WTC11 (cell line): ENCODE data around the gene CLCF1. TPM values are rescaled to one million over a fixed set of nuclear protein-coding genes. Genes with fewer than 3 reads are reported as not detected.

Source experiments
- ATAC-seq: fragments of 200-7000 bp; cut with Tn5 transposase; 2 replicates; pipeline ENCODE4 v1.10.0; 2021; ENCODE audit warnings: mild to moderate bottlenecking, moderate library complexity
- CTCF ChIA-PET: fragments of 300-600 bp; sonication (Branson Sonifier 250); formaldehyde crosslinking; loops from one replicate; lab custom pipeline; 2021; ENCODE audit warnings: antibody characterized with exemption; lab: Charles Lee
- POLR2A ChIA-PET: fragments of 350-600 bp; sonication (Branson Sonifier 250); formaldehyde crosslinking; loops from one replicate; lab custom pipeline; 2021; ENCODE audit warnings: antibody characterized with exemption; lab: Charles Lee
- DNase-seq: peaks from one replicate; pipeline ENCODE4 v3.0.0; 2021; ENCODE audit warnings: low spot score
- H3K27ac Mint-ChIP-seq: 2 replicates; pipeline ENCODE4 v1.8.0; 2021; ENCODE audit warnings: mixed read lengths
- H3K27me3 Mint-ChIP-seq: 2 replicates; pipeline ENCODE4 v1.8.0; 2021; ENCODE audit warnings: low read depth, mild to moderate bottlenecking, moderate library complexity, mixed read lengths
- H3K36me3 Mint-ChIP-seq: 2 replicates; pipeline ENCODE4 v1.8.0; 2021; ENCODE audit warnings: mixed read lengths
- H3K4me1 Mint-ChIP-seq: 2 replicates; pipeline ENCODE4 v1.8.0; 2022; ENCODE audit warnings: mixed read lengths
- H3K4me3 Mint-ChIP-seq: 2 replicates; pipeline ENCODE4 v1.8.0; 2021; ENCODE audit warnings: mild to moderate bottlenecking, moderate library complexity, mixed read lengths
- H3K9me3 Mint-ChIP-seq: 2 replicates; pipeline ENCODE4 v1.8.0; 2021; ENCODE audit warnings: mixed read lengths
- AFF4 ChIP-seq: sonication (generic); formaldehyde crosslinking; IDR thresholded peaks from 2 replicates; pipeline ENCODE4 v1.8.1; 2023; ENCODE audit warnings: mild to moderate bottlenecking, missing genetic modification reagents, borderline replicate concordance
- CBFB ChIP-seq: sonication (generic); formaldehyde crosslinking; IDR thresholded peaks from 2 replicates; pipeline ENCODE4 v1.8.1; 2022; ENCODE audit warnings: mild to moderate bottlenecking, low read depth, missing genetic modification reagents
- ELF4 ChIP-seq: sonication (generic); formaldehyde crosslinking; IDR thresholded peaks from 2 replicates; pipeline ENCODE4 v1.8.1; 2022; ENCODE audit warnings: low read depth, mild to moderate bottlenecking, moderate library complexity, missing genetic modification reagents
- EMX1 ChIP-seq: fragments of 250-450 bp; sonication (Bioruptor Pico); IDR thresholded peaks from 2 replicates; pipeline ENCODE4 v1.8.0; 2021; ENCODE audit warnings: mild to moderate bottlenecking
- ESRRA ChIP-seq: sonication (generic); formaldehyde crosslinking; IDR thresholded peaks from 2 replicates; pipeline ENCODE4 v1.8.1; 2022; ENCODE audit warnings: mild to moderate bottlenecking, missing genetic modification reagents, borderline replicate concordance
- FOXK1 ChIP-seq: sonication (generic); formaldehyde crosslinking; IDR thresholded peaks from 2 replicates; pipeline ENCODE4 v1.8.0; 2022; ENCODE audit warnings: mild to moderate bottlenecking, moderate library complexity, missing genetic modification reagents
- FOXP1 ChIP-seq: sonication (generic); formaldehyde crosslinking; IDR thresholded peaks from 2 replicates; pipeline ENCODE4 v1.8.0; 2022; ENCODE audit warnings: missing genetic modification reagents, mild to moderate bottlenecking, moderate library complexity, borderline replicate concordance
- MYBL2 ChIP-seq: sonication (generic); formaldehyde crosslinking; IDR thresholded peaks from 2 replicates; pipeline ENCODE4 v1.8.1; 2023; ENCODE audit warnings: mild to moderate bottlenecking, moderate library complexity, missing genetic modification reagents
- NFYB ChIP-seq: sonication (generic); formaldehyde crosslinking; conservative IDR thresholded peaks from 2 replicates; pipeline ENCODE4 v1.8.0; 2022; ENCODE audit warnings: low read depth, missing genetic modification reagents
- NR3C1 ChIP-seq: sonication (generic); formaldehyde crosslinking; conservative IDR thresholded peaks from 2 replicates; pipeline ENCODE4 v1.8.1; 2023; ENCODE audit warnings: low read depth, mild to moderate bottlenecking, missing genetic modification reagents
- RELA ChIP-seq: sonication (generic); formaldehyde crosslinking; IDR thresholded peaks from 2 replicates; pipeline ENCODE4 v1.8.1; 2022; ENCODE audit warnings: missing genetic modification reagents, mild to moderate bottlenecking, borderline replicate concordance
- ZNF219 ChIP-seq: sonication (generic); formaldehyde crosslinking; IDR thresholded peaks from 2 replicates; pipeline ENCODE4 v1.8.0; 2023; ENCODE audit warnings: missing genetic modification reagents, mild to moderate bottlenecking, borderline replicate concordance
- ZNF317 ChIP-seq: sonication (generic); formaldehyde crosslinking; IDR thresholded peaks from 2 replicates; pipeline ENCODE4 v1.8.1; 2023; ENCODE audit warnings: low read depth, mild to moderate bottlenecking, moderate library complexity, missing genetic modification reagents, borderline replicate concordance
- ZNF512 ChIP-seq: sonication (generic); formaldehyde crosslinking; IDR thresholded peaks from 2 replicates; pipeline ENCODE4 v1.8.1; 2022; ENCODE audit warnings: missing genetic modification reagents, borderline replicate concordance
- total RNA-seq: library from RNA; stranded (reverse); gene quantifications from 3 replicates; pipeline ENCODE4 v1.2.3, GENCODE V29; 2021
- TF ChIP-seq, protein P1 (sequence below): sonication (generic); formaldehyde crosslinking; IDR thresholded peaks from 2 replicates; pipeline ENCODE4 v1.8.1; 2023; ENCODE audit warnings: mild to moderate bottlenecking, missing genetic modification reagents, moderate library complexity
- TF ChIP-seq, protein P2 (sequence below): sonication (generic); formaldehyde crosslinking; conservative IDR thresholded peaks from 2 replicates; pipeline ENCODE4 v1.8.1; 2023; ENCODE audit warnings: mild to moderate bottlenecking, low read depth, missing genetic modification reagents, moderate library complexity
- TF ChIP-seq, protein P3 (sequence below): fragments of 250-450 bp; sonication (Bioruptor Pico); IDR thresholded peaks from 2 replicates; pipeline ENCODE4 v1.9.0; 2021; ENCODE audit warnings: mild to moderate bottlenecking
- TF ChIP-seq, protein P4 (sequence below): fragments of 250-450 bp; sonication (Bioruptor Pico); conservative IDR thresholded peaks from 2 replicates; pipeline ENCODE4 v1.9.0; 2021; ENCODE audit warnings: mild to moderate bottlenecking

CLCF1 gene
- total RNA-seq, 1 experiment from 2014 or later, result 0.92 TPM

DNA sequence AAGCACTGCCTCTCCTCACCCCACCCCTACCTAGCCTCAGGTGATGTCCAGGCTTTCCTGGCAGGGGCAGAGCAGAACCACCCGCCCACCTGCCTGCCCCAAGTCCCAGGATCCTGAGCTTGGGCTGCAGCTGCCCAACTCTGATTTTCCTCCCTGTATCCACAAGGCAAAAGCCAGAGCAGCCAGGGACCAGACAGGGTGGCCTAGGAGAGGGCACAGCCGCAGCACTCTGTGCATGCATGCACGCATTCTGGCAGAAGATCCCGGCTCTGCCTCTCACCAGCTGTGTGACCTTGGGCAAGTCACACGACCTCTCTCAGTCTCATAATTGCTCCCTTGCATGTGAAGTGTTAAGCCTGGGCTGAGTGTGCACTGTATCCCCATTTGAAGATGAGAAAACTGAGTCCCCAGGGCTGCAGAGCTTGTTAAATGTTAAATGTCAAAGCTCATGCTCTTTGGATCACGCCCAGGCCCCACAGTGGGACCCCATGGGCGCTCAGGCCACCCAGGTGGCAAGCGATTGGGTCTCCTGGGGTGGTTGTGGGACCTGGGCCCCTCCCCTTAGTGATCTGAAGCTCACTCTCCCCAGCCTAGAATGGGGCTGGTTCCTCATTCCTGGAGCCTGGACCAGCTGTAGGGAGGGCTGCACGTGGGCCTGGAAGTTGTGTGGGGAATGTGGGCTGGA, 39.2 kb upstream of the CLCF1 start (continued):
- TF ChIP-seq FOXP1 (CRISPR knock-in tag) (no peak), MYBL2 (CRISPR knock-in tag) (no peak), ZNF219 (no peak)
- TF ChIP-seq, protein P1, sequence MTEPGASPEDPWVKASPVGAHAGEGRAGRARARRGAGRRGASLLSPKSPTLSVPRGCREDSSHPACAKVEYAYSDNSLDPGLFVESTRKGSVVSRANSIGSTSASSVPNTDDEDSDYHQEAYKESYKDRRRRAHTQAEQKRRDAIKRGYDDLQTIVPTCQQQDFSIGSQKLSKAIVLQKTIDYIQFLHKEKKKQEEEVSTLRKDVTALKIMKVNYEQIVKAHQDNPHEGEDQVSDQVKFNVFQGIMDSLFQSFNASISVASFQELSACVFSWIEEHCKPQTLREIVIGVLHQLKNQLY (CRISPR knock-in tag), result no peak
- TF ChIP-seq, all 79 proteins: peak for 0

- no peak overlapping the region for H3K4me3 Mint-ChIP-seq
- CTCF ChIA-PET, result interaction anchor here (3.6 kb wide), 1 partner anchor 10 kb away, joined by 22 read pairs; the partner anchor contains the start of gene PPP1CA
These were observed 38.4 kb upstream of the CLCF1 start for GRCh38 chr11:67411785-67412152.

GRCh38 chr11:67410984-67411784, 37.8 kb upstream of the CLCF1 start:
- Mint-ChIP-seq H3K27ac (no peak overlapping the region), H3K27me3 (peaks cover 21% of the 10 kb centered on the region), H3K9me3 (no peaks in the 10 kb centered on the region), H3K4me3 (no peak overlapping the region), H3K4me1 (peaks cover 19% of the 10 kb centered on the region), H3K36me3 (no peaks in the 10 kb centered on the region)
- ATAC-seq (no peak), DNase-seq (no peak)
- ChIA-PET POLR2A (no interaction called here), CTCF (no interaction called here)
- no peak for TF ChIP-seq EMX1 (CRISPR knock-in tag)
- TF ChIP-seq AFF4 (CRISPR knock-in tag), result no peak
- no peak for TF ChIP-seq NFYB
- no peak for TF ChIP-seq ELF4
- TF ChIP-seq NR3C1 (CRISPR knock-in tag), result no peak
- TF ChIP-seq RELA, result no peak
- no peak for TF ChIP-seq ESRRA
- TF ChIP-seq FOXK1 (CRISPR knock-in tag), result no peak
- TF ChIP-seq, protein P2, sequence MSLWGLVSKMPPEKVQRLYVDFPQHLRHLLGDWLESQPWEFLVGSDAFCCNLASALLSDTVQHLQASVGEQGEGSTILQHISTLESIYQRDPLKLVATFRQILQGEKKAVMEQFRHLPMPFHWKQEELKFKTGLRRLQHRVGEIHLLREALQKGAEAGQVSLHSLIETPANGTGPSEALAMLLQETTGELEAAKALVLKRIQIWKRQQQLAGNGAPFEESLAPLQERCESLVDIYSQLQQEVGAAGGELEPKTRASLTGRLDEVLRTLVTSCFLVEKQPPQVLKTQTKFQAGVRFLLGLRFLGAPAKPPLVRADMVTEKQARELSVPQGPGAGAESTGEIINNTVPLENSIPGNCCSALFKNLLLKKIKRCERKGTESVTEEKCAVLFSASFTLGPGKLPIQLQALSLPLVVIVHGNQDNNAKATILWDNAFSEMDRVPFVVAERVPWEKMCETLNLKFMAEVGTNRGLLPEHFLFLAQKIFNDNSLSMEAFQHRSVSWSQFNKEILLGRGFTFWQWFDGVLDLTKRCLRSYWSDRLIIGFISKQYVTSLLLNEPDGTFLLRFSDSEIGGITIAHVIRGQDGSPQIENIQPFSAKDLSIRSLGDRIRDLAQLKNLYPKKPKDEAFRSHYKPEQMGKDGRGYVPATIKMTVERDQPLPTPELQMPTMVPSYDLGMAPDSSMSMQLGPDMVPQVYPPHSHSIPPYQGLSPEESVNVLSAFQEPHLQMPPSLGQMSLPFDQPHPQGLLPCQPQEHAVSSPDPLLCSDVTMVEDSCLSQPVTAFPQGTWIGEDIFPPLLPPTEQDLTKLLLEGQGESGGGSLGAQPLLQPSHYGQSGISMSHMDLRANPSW (CRISPR knock-in tag), result no peak

More at GRCh38 chr11:67411785-67412152, 38.4 kb upstream of the CLCF1 start:
- peaks cover 25% of the 10 kb centered on the region for H3K4me1 Mint-ChIP-seq
- POLR2A ChIA-PET, result no interaction called here
- no peaks in the 10 kb centered on the region for H3K36me3 Mint-ChIP-seq
- H3K27ac Mint-ChIP-seq, result no peak overlapping the region
- no peaks in the 10 kb centered on the region for H3K9me3 Mint-ChIP-seq
- H3K27me3 Mint-ChIP-seq, result peaks cover 24% of the 10 kb centered on the region
- TF ChIP-seq CBFB (no peak), ZNF317 (CRISPR knock-in tag) (no peak), ZNF512 (no peak)
- TF ChIP-seq, protein P3, sequence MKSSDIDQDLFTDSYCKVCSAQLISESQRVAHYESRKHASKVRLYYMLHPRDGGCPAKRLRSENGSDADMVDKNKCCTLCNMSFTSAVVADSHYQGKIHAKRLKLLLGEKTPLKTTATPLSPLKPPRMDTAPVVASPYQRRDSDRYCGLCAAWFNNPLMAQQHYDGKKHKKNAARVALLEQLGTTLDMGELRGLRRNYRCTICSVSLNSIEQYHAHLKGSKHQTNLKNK (CRISPR knock-in tag), result no peak
- TF ChIP-seq, protein P4, sequence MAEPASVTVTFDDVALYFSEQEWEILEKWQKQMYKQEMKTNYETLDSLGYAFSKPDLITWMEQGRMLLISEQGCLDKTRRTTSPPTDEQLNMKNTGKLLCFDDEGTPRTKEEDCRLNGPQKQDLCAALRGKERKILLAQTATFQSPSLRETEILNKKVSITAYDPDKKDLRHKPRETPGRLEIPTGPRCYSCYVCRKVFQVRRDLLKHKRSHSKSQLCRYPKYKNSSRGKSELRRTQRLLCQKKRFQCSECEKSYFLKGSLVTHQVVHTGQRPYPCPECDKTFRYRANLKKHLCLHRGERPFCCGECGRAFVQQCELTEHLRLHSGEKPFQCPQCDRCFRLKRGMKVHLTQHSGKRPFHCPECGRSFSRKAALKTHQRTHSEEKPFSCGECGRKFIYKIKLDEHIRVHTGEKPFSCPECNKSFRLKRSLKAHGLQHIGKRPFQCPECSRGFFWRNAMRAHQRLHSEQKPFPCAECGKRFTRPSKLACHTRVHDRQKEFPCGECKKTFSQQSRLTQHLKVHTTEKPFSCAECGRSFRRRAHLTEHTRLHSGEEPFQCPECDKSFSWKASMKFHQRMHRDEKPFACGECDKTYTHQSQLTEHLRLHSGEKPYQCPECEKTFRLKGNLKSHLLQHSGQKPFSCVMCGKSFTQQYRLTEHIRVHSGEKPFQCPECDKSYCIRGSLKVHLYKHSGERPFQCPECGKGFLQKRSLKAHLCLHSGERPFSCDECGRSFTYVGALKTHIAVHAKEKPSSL (CRISPR knock-in tag), result no peak
- TF ChIP-seq, all 79 proteins: peak for 0
- ATAC-seq (no peak), DNase-seq (no peak)
